HL-60 (cell line): ENCODE results near the gene ARID1B.
"Not testable (repeated sequence)": the region's sequence is repeated elsewhere in the genome, so short reads cannot be mapped to it uniquely, and the experiment has no call there.

ENCODE experiments used
- CTCF ChIP-seq: IDR thresholded peaks from one replicate; pipeline ENCODE4 v1.5.1; 2011; ENCODE audit warnings: low read length, control low read depth, inconsistent platforms; ENCODE audit not compliant: insufficient read depth
- POLR2AphosphoS5 ChIP-seq: IDR thresholded peaks from 2 replicates; pipeline ENCODE4 v1.6.1; 2012; ENCODE audit warnings: low read depth
- REST ChIP-seq: IDR thresholded peaks from 2 replicates; pipeline ENCODE4 v1.6.1; 2012; ENCODE audit warnings: low read depth; ENCODE audit not compliant: insufficient replicate concordance

GRCh38 chr6:157039639-157040038 is 262.5 kb downstream of the ARID1B start:
- not testable (repeated sequence) for TF ChIP-seq CTCF, REST, POLR2AphosphoS5
